Glomerular visceral epithelial cell (primary cell): Measurements from ENCODE around the gene PLD1.

Experiments used
- DNase-seq: peaks from one replicate; pipeline ENCODE4 v3.0.0-alpha.2; 2016; ENCODE audit errors: extremely low spot score

PLD1 gene

GRCh38 chr3:171620825-171621434 lies 189.4 kb downstream of the PLD1 start:
- peak; percentile 50 for DNase-seq

GRCh38 chr3:171616798-171617197 lies 193.5 kb downstream of the PLD1 start:
- no peak for DNase-seq

- no peak for DNase-seq
Observed at GRCh38 chr3:171615686-171616085, 194.6 kb downstream of the PLD1 start.

- DNase-seq = no peak
Observed at GRCh38 chr3:171615281-171615680, 195.0 kb downstream of the PLD1 start.

GRCh38 chr3:171614318-171614921 lies 195.9 kb downstream of the PLD1 start:
- peak; percentile 4 for DNase-seq

- DNase-seq = no peak
Observed at GRCh38 chr3:171607452-171607851, 202.8 kb downstream of the PLD1 start.

GRCh38 chr3:171606151-171606751 lies 204.0 kb downstream of the PLD1 start:
- DNase-seq = no peak

GRCh38 chr3:171604370-171604769 lies 205.9 kb downstream of the PLD1 start:
- no peak for DNase-seq

GRCh38 chr3:171602072-171602471 lies 208.2 kb downstream of the PLD1 start:
- DNase-seq = no peak

GRCh38 chr3:171600030-171600429 lies 210.3 kb downstream of the PLD1 start:
- no peak for DNase-seq

GRCh38 chr3:171598990-171599389 lies 211.3 kb downstream of the PLD1 start:
- DNase-seq = no peak

GRCh38 chr3:171592786-171593185 lies 217.5 kb downstream of the PLD1 start:
- DNase-seq = no peak

- DNase-seq = no peak
Observed at GRCh38 chr3:171591070-171591469, 219.2 kb downstream of the PLD1 start.

GRCh38 chr3:171586274-171586673 lies 224.0 kb downstream of the PLD1 start:
- DNase-seq = no peak

- no peak for DNase-seq
Observed at GRCh38 chr3:171585039-171585438, 225.2 kb downstream of the PLD1 start.

GRCh38 chr3:171584100-171584499 lies 226.2 kb downstream of the PLD1 start:
- DNase-seq = no peak

GRCh38 chr3:171574556-171575240 lies 235.6 kb downstream of the PLD1 start:
- DNase-seq = no peak

- no peak for DNase-seq
Observed at GRCh38 chr3:171569571-171570132, 240.6 kb downstream of the PLD1 start.

GRCh38 chr3:171568766-171569165 lies 241.5 kb downstream of the PLD1 start:
- no peak for DNase-seq

- peak; percentile 46 for DNase-seq
Observed at GRCh38 chr3:171566803-171567422, 243.4 kb downstream of the PLD1 start.

GRCh38 chr3:171565481-171566058 lies 244.7 kb downstream of the PLD1 start:
- no peak for DNase-seq
